Thymus (tissue), 11 donors: ENCODE measurements around the gene AEBP1. TPM values are rescaled to one million over a fixed set of nuclear protein-coding genes. Genes with fewer than 3 reads are reported as not detected.

ENCODE experiments used
- DNase-seq, 9 donors: peaks; one replicate each; pipeline ENCODE4 v3.0.0-alpha.2; 2013; ENCODE audit warnings: low spot score in 9 of 9, low read depth in 6 of 9, missing footprints in 1 of 9
- H3K27ac ChIP-seq, 2 donors: one replicate each; pipeline ENCODE4 v1.5.1; 2013; ENCODE audit warnings: control low read depth in 1 of 2, low read depth in 1 of 2, low read length in 1 of 2, mild to moderate bottlenecking in 1 of 2, moderate library complexity in 1 of 2
- H3K27me3 ChIP-seq, 2 donors: one replicate each; pipeline ENCODE4 v1.5.1; 2013; ENCODE audit warnings: low read length in 1 of 2; ENCODE audit not compliant: control insufficient read depth in 2 of 2, insufficient read depth in 1 of 2
- H3K36me3 ChIP-seq, 2 donors: one replicate each; pipeline ENCODE4 v1.5.1; 2013; ENCODE audit warnings: low read length in 1 of 2, mild to moderate bottlenecking in 1 of 2, moderate library complexity in 1 of 2; ENCODE audit not compliant: control insufficient read depth in 2 of 2, insufficient read depth in 2 of 2
- H3K4me1 ChIP-seq, 2 donors: one replicate each; pipeline ENCODE4 v1.5.1; 2013; ENCODE audit warnings: low read length in 2 of 2; ENCODE audit not compliant: control insufficient read depth in 2 of 2, insufficient read depth in 2 of 2
- H3K4me3 ChIP-seq, 2 donors: one replicate each; pipeline ENCODE4 v1.5.1; 2013; ENCODE audit warnings: low read length in 2 of 2, control low read depth in 1 of 2, mild to moderate bottlenecking in 1 of 2
- H3K9me3 ChIP-seq, 2 donors: one replicate each; pipeline ENCODE4 v1.5.1; 2013; ENCODE audit warnings: low read length in 1 of 2, mild to moderate bottlenecking in 1 of 2; ENCODE audit not compliant: control insufficient read depth in 2 of 2, insufficient read depth in 1 of 2
- WGBS: extraction: QIAGEN DNeasy Blood & Tissue Kit; methylation state at CpG from one replicate; pipeline ENCODE4 v1.1.7; 2013; 5-methylcytosine and 5-hydroxymethylcytosine counted together
- polyA plus RNA-seq: library from polyadenylated mRNA; stranded (reverse); fragments of 200-250 nt; gene quantifications from one replicate; pipeline ENCODE4 v1.2.3, GENCODE V29; 2013
- total RNA-seq: library from RNA; stranded (reverse); fragments of 120-200 nt; gene quantifications from one replicate; pipeline ENCODE4 v1.2.4, GENCODE V29; 2013
- donor health status: healthy.

AEBP1 gene
- total and polyA plus RNA-seq, 2 donors, result 57.4 to 126 TPM

- Histone ChIP-seq H3K4me1 (peaks cover 23 to 66% of the 10 kb centered on the region in 2 donors), H3K27ac (peak overlapping the region in 1 of 2 donors; percentile 62), H3K27me3 (no peaks in the 10 kb centered on the region), H3K36me3 (no peaks in the 10 kb centered on the region), H3K9me3 (peaks cover 0 to 9% of the 10 kb centered on the region in 2 donors), H3K4me3 (no peak overlapping the region)
- DNase-seq, result no peak
- WGBS, result 92% methylated on average over 20 of the region's 20 CpGs
These were observed 16.0 kb upstream of the AEBP1 start for GRCh38 chr7:44087911-44088838.

- Histone ChIP-seq H3K4me1 (peaks cover 59 to 79% of the 10 kb centered on the region in 2 donors), H3K27ac (peak overlapping the region; percentile 28 to 43), H3K27me3 (no peaks in the 10 kb centered on the region), H3K9me3 (peaks cover 0 to 17% of the 10 kb centered on the region in 2 donors), H3K4me3 (no peak overlapping the region), H3K36me3 (no peaks in the 10 kb centered on the region)
- peak in 1 of 9 donors; percentile 29 for DNase-seq
- 89% methylated on average over 6 of the region's 6 CpGs for WGBS
These were observed 11.0 kb upstream of the AEBP1 start for GRCh38 chr7:44093102-44093641.

- peaks cover 0 to 17% of the 10 kb centered on the region in 2 donors for H3K9me3 ChIP-seq
- WGBS, result 93% methylated on average over 2 of the region's 2 CpGs
- peak overlapping the region; percentile 36 to 100 for H3K27ac ChIP-seq
- H3K27me3 ChIP-seq, result no peaks in the 10 kb centered on the region
- no peaks in the 10 kb centered on the region for H3K36me3 ChIP-seq
- no peak overlapping the region for H3K4me3 ChIP-seq
- no peak for DNase-seq
- peaks cover 64 to 84% of the 10 kb centered on the region in 2 donors for H3K4me1 ChIP-seq
These were observed 9.8 kb upstream of the AEBP1 start for GRCh38 chr7:44094365-44094764.

GRCh38 chr7:44094883-44095592 lies 9.1 kb upstream of the AEBP1 start:
- Histone ChIP-seq H3K4me1 (peaks cover 69 to 89% of the 10 kb centered on the region in 2 donors), H3K36me3 (no peaks in the 10 kb centered on the region), H3K9me3 (peaks cover 0 to 17% of the 10 kb centered on the region in 2 donors), H3K4me3 (no peak overlapping the region), H3K27me3 (no peaks in the 10 kb centered on the region), H3K27ac (peak overlapping the region; percentile 32 to 100)
- DNase-seq, result peak in 1 of 9 donors; percentile 33
- 80% methylated on average over 2 of the region's 2 CpGs for WGBS

- H3K4me1 ChIP-seq, result peaks cover 74 to 95% of the 10 kb centered on the region in 2 donors
- 97% methylated on average over 3 of the region's 3 CpGs for WGBS
- no peak for DNase-seq
- H3K9me3 ChIP-seq, result peaks cover 0 to 17% of the 10 kb centered on the region in 2 donors
- peak overlapping the region; percentile 96 to 100 for H3K27ac ChIP-seq
- no peaks in the 10 kb centered on the region for H3K36me3 ChIP-seq
- no peaks in the 10 kb centered on the region for H3K27me3 ChIP-seq
- no peak overlapping the region for H3K4me3 ChIP-seq
These were observed 8.4 kb upstream of the AEBP1 start for GRCh38 chr7:44095781-44096180.

GRCh38 chr7:44096326-44096881 lies 7.7 kb upstream of the AEBP1 start:
- Histone ChIP-seq H3K27ac (peak overlapping the region; percentile 96 to 100), H3K4me1 (peaks cover 80 to 99% of the 10 kb centered on the region in 2 donors), H3K36me3 (no peaks in the 10 kb centered on the region), H3K9me3 (peaks cover 0 to 17% of the 10 kb centered on the region in 2 donors), H3K4me3 (no peak overlapping the region), H3K27me3 (no peaks in the 10 kb centered on the region)
- 63% methylated on average over 8 of the region's 8 CpGs for WGBS
- DNase-seq, result peak in 2 of 9 donors; percentile 58 to 76

- DNase-seq, result peak in 8 of 9 donors; percentile 66 to 93 (median 82)
These were observed 6.8 kb upstream of the AEBP1 start for GRCh38 chr7:44097064-44097932.

More at GRCh38 chr7:44097064-44097932, 6.8 kb upstream of the AEBP1 start:
- no peaks in the 10 kb centered on the region for H3K36me3 ChIP-seq
- peak overlapping the region; percentile 96 to 100 for H3K27ac ChIP-seq
- H3K27me3 ChIP-seq, result no peaks in the 10 kb centered on the region
- peaks cover 0 to 17% of the 10 kb centered on the region in 2 donors for H3K9me3 ChIP-seq
- 13% methylated on average over 9 of the region's 9 CpGs for WGBS
- H3K4me1 ChIP-seq, result peaks cover 79 to 99% of the 10 kb centered on the region in 2 donors
- peak overlapping the region in 1 of 2 donors; percentile 13 for H3K4me3 ChIP-seq
